H1 (cell line): ENCODE measurements around the gene LAMA3. TPM values are rescaled to one million over a fixed set of nuclear protein-coding genes. Genes with fewer than 3 reads are reported as not detected.

Source experiments
- CTCF ChIA-PET: fragments of 300-600 bp; sonication (Branson Sonifier 250); formaldehyde crosslinking; loops from one replicate; lab custom pipeline; 2021; ENCODE audit not compliant: partially characterized antibody; lab: Charles Lee
- POLR2A ChIA-PET: fragments of 300-600 bp; sonication (Branson Sonifier 250); formaldehyde crosslinking; loops from one replicate; lab custom pipeline; 2021; ENCODE audit warnings: inconsistent platforms; ENCODE audit not compliant: partially characterized antibody; lab: Charles Lee
- DNase-seq, 2 experiments: peaks; one replicate each; pipeline versions ENCODE4 v3.0.0 to v3.0.0-alpha.2; 2010 to 2022; ENCODE audit warnings: low spot score in 2 of 2, low read depth in 1 of 2, mixed read lengths in 1 of 2
- FAIRE-seq: peaks from 2 replicates; lab custom pipeline; 2011; peaks lifted over from hg19 to GRCh38; lab: Jason Lieb, UNC
- H2AFZ ChIP-seq: 2 replicates; pipeline ENCODE4 v1.8.1; 2012; ENCODE audit warnings: low read length, inconsistent platforms
- H2AK5ac ChIP-seq: 2 replicates; pipeline ENCODE4 v1.6.1; 2013; ENCODE audit warnings: low read depth, low read length
- H2BK120ac ChIP-seq: replicated peaks from 2 replicates; pipeline ENCODE3; 2013; ENCODE audit warnings: low read depth, low read length, inconsistent platforms
- H2BK12ac ChIP-seq: 2 replicates; pipeline ENCODE4 v1.6.1; 2013; ENCODE audit warnings: low read depth, low read length
- H2BK15ac ChIP-seq: 2 replicates; pipeline ENCODE4 v1.6.1; 2013; ENCODE audit warnings: low read length
- H2BK20ac ChIP-seq: 2 replicates; pipeline ENCODE4 v1.6.1; 2013; ENCODE audit warnings: low read length
- H2BK5ac ChIP-seq: 2 replicates; pipeline ENCODE4 v1.6.1; 2013; ENCODE audit warnings: low read depth, low read length
- H3K14ac ChIP-seq: 2 replicates; pipeline ENCODE4 v1.6.1; 2013; ENCODE audit warnings: inconsistent platforms; ENCODE audit not compliant: insufficient read length
- H3K18ac ChIP-seq: 2 replicates; pipeline ENCODE4 v1.6.1; 2013; ENCODE audit warnings: low read length; ENCODE audit errors: extremely low read depth
- H3K23ac ChIP-seq: 2 replicates; pipeline ENCODE4 v1.6.1; 2013; ENCODE audit warnings: inconsistent platforms; ENCODE audit not compliant: insufficient read length
- H3K23me2 ChIP-seq: 2 replicates; pipeline ENCODE4 v1.6.1; 2013; ENCODE audit warnings: low read depth, low read length
- H3K27ac ChIP-seq: 2 replicates; pipeline ENCODE4 v1.6.1; 2011; ENCODE audit warnings: low read depth, low read length, inconsistent platforms
- H3K27me3 ChIP-seq, 4 experiments: replicated peaks in 1 of 4; 1 replicate in 1 of 4; 2 replicates in 3 of 4; pipeline versions ENCODE4 v1.6.1 to v1.8.1; 2011 to 2013; ENCODE audit warnings: low read length in 3 of 4, mild to moderate bottlenecking in 3 of 4, inconsistent platforms in 2 of 4, mixed read lengths in 2 of 4, moderate library complexity in 1 of 4; ENCODE audit not compliant: control insufficient read depth in 3 of 4, insufficient read depth in 3 of 4; ENCODE audit errors: extremely low read depth in 1 of 4
- H3K36me3 ChIP-seq, 4 experiments: 2 replicates each; pipeline versions ENCODE4 v1.6.1 to v1.8.1; 2011 to 2013; ENCODE audit warnings: mild to moderate bottlenecking in 4 of 4, low read length in 3 of 4, moderate library complexity in 2 of 4, control low read depth in 1 of 4, inconsistent platforms in 1 of 4; ENCODE audit not compliant: insufficient read depth in 4 of 4, control insufficient read depth in 2 of 4
- H3K4ac ChIP-seq: replicated peaks from 2 replicates; pipeline ENCODE3; 2013; ENCODE audit warnings: low read length, low read depth, mixed read lengths, inconsistent platforms; ENCODE audit not compliant: insufficient read length
- H3K4me1 ChIP-seq, 4 experiments: replicated peaks in 1 of 4; 1 replicate in 1 of 4; 2 replicates in 3 of 4; pipeline versions ENCODE4 v1.6.1 to v1.8.1; 2011 to 2013; ENCODE audit warnings: low read length in 3 of 4, inconsistent platforms in 2 of 4, mixed read lengths in 1 of 4; ENCODE audit not compliant: insufficient read depth in 4 of 4, control insufficient read depth in 3 of 4
- H3K4me2 ChIP-seq, 2 experiments: 2 replicates each; pipeline versions ENCODE4 v1.6.1 to v1.8.1; 2011 to 2013; ENCODE audit warnings: low read depth in 2 of 2, low read length in 2 of 2, control low read depth in 1 of 2, inconsistent platforms in 1 of 2, mild to moderate bottlenecking in 1 of 2; ENCODE audit not compliant: insufficient read depth in 1 of 2
- H3K4me3 ChIP-seq, 4 experiments: fragments of 200-600, 300-600 bp in 1 of 4; sonication (generic), shearing (Covaris generic), sonication (Bioruptor Twin) in 1 of 4; 2 replicates each; pipeline versions ENCODE4 v1.5.1 to v1.8.1; 2011 to 2016; ENCODE audit warnings: low read length in 4 of 4, low read depth in 3 of 4, control low read depth in 2 of 4, inconsistent platforms in 2 of 4, mild to moderate bottlenecking in 2 of 4, mixed read lengths in 1 of 4, moderate library complexity in 1 of 4; ENCODE audit not compliant: insufficient read depth in 2 of 4; ENCODE audit errors: extremely low read depth in 1 of 4
- H3K56ac ChIP-seq: replicated peaks from 2 replicates; pipeline ENCODE3; 2013; ENCODE audit warnings: low read depth, mild to moderate bottlenecking, mixed read lengths, low read length, inconsistent platforms; ENCODE audit not compliant: insufficient read length
- H3K79me1 ChIP-seq: 2 replicates; pipeline ENCODE4 v1.6.1; 2013; ENCODE audit warnings: low read depth, low read length, control low read depth
- H3K79me2 ChIP-seq, 2 experiments: 2 replicates each; pipeline versions ENCODE4 v1.6.1 to v1.8.1; 2012 to 2013; ENCODE audit warnings: low read length in 2 of 2, mild to moderate bottlenecking in 2 of 2, inconsistent platforms in 1 of 2; ENCODE audit not compliant: insufficient read depth in 2 of 2, control insufficient read depth in 1 of 2
- H3K9ac ChIP-seq, 4 experiments: replicated peaks in 1 of 4; 1 replicate in 1 of 4; 2 replicates in 3 of 4; pipeline versions ENCODE4 v1.6.1 to v1.8.1; 2011 to 2013; ENCODE audit warnings: low read depth in 3 of 4, low read length in 3 of 4, control low read depth in 2 of 4, mild to moderate bottlenecking in 2 of 4, moderate library complexity in 2 of 4, inconsistent platforms in 1 of 4; ENCODE audit errors: extremely low read depth in 1 of 4
- H3K9me3 ChIP-seq, 2 experiments: 2 replicates each; pipeline versions ENCODE4 v1.6.1 to v1.8.1; 2012 to 2013; ENCODE audit warnings: mild to moderate bottlenecking in 2 of 2, moderate library complexity in 2 of 2, control low read depth in 1 of 2, inconsistent platforms in 1 of 2, low read depth in 1 of 2, low read length in 1 of 2, mixed read lengths in 1 of 2; ENCODE audit not compliant: insufficient read depth in 2 of 2
- H4K20me1 ChIP-seq, 2 experiments: replicated peaks in 1 of 2; 2 replicates each; pipeline versions ENCODE3 to v1.8.1; 2011 to 2013; ENCODE audit warnings: inconsistent platforms in 2 of 2, low read length in 2 of 2, mild to moderate bottlenecking in 1 of 2; ENCODE audit not compliant: insufficient read depth in 2 of 2, control insufficient read depth in 1 of 2
- H4K5ac ChIP-seq: 2 replicates; pipeline ENCODE4 v1.6.1; 2013; ENCODE audit warnings: low read length, low read depth, mixed read lengths, inconsistent platforms; ENCODE audit not compliant: insufficient read length
- H4K8ac ChIP-seq: 2 replicates; pipeline ENCODE4 v1.8.0; 2013; ENCODE audit warnings: mild to moderate bottlenecking, moderate library complexity, low read length, inconsistent platforms; ENCODE audit not compliant: insufficient read depth; ENCODE audit errors: extremely low read depth
- H4K91ac ChIP-seq: replicated peaks from 2 replicates; pipeline ENCODE3; 2013; ENCODE audit warnings: low read length, mixed read lengths, inconsistent platforms; ENCODE audit not compliant: insufficient read length
- BCL11A ChIP-seq, 2 experiments: IDR thresholded peaks; one replicate each; pipeline ENCODE4 v1.6.1; 2011; ENCODE audit warnings: low read depth in 2 of 2, low read length in 2 of 2, mild to moderate bottlenecking in 2 of 2
- CHD1 ChIP-seq: IDR thresholded peaks from 2 replicates; pipeline ENCODE4 v1.6.1; 2012; ENCODE audit warnings: low read depth, low read length, improper control_type of control experiment
- GTF2F1 ChIP-seq: IDR thresholded peaks from 2 replicates; pipeline ENCODE4 v1.6.1; 2012; ENCODE audit warnings: low read depth, low read length, improper control_type of control experiment, borderline replicate concordance
- HDAC6 ChIP-seq: IDR thresholded peaks from one replicate; pipeline ENCODE4 v1.7.1; 2012; ENCODE audit warnings: low read depth, mild to moderate bottlenecking, inconsistent platforms, low read length, moderate library complexity
- PHF8 ChIP-seq: fragments of 200-600 bp; sonication (generic); conservative IDR thresholded peaks from 2 replicates; pipeline ENCODE4 v1.7.1; 2012; ENCODE audit warnings: low read depth, mild to moderate bottlenecking, inconsistent platforms, low read length, moderate library complexity
- RBBP5 ChIP-seq: IDR thresholded peaks from 2 replicates; pipeline ENCODE4 v1.7.1; 2012; ENCODE audit warnings: low read depth, mild to moderate bottlenecking, inconsistent platforms, low read length, moderate library complexity, borderline replicate concordance
- TBP ChIP-seq: IDR thresholded peaks from 2 replicates; pipeline ENCODE4 v1.6.1; 2011; ENCODE audit warnings: low read depth, low read length, improper control_type of control experiment
- WGBS, 2 experiments: shearing (Covaris generic) in 1 of 2; methylation state at CpG; one replicate each; pipeline versions ENCODE4 v1.1.6 to v1.1.7; 2013 to 2015; ENCODE audit warnings: low lambda C conversion rate in 2 of 2, mixed read lengths in 2 of 2, inconsistent platforms in 1 of 2, low coverage in 1 of 2, missing lambda C conversion rate in 1 of 2; ENCODE audit not compliant: insufficient replicate concordance in 2 of 2, insufficient coverage in 1 of 2, insufficient read length in 1 of 2; ENCODE audit errors: extremely low coverage in 1 of 2, missing lambda C conversion rate in 1 of 2; 5-methylcytosine and 5-hydroxymethylcytosine counted together
- polyA plus RNA-seq, 7 experiments: library from polyadenylated mRNA; depleted of rRNA in 3 of 7; stranded (reverse) in 5 of 7; unstranded in 2 of 7; fragments of >200 nt in 5 of 7; fragments of 200-250 nt in 2 of 7; gene quantifications; 1 replicate in 5 of 7; 2 replicates in 1 of 7; 4 replicates in 1 of 7; pipeline versions ENCODE4 v1.2.1 to v1.2.3, GENCODE V29; 2011 to 2013; ENCODE audit warnings: missing spikeins in 2 of 7, mixed read lengths in 2 of 7
- total RNA-seq: library from RNA; stranded (reverse); fragmentation: NEBNext Ultra II Directional; extraction: Animal tissue kit (Norgen Biotek cat#: 25700); gene quantifications from 2 replicates; pipeline ENCODE4 v1.2.1, GENCODE V29; 2021

LAMA3 gene
- total and polyA plus RNA-seq, 2 of the 8 experiments (the other 6 are each of a cell fraction or from before 2014, with no cell fraction given) = 0.76 to 5.0 TPM

GRCh38 chr18:23799540-23799939, 110.3 kb downstream of the LAMA3 start:
- Histone ChIP-seq H3K36me3 (no peaks in the 10 kb centered on the region), H3K56ac (no peak overlapping the region), H3K27me3 (no peaks in the 10 kb centered on the region), H2BK5ac (no peak overlapping the region), H2BK20ac (no peak overlapping the region), H4K5ac (no peak overlapping the region), H3K4me2 (no peak overlapping the region), H2AK5ac (no peak overlapping the region), H3K18ac (no peak overlapping the region), H3K79me1 (no peaks in the 10 kb centered on the region), H3K79me2 (no peaks in the 10 kb centered on the region), H3K4ac (no peak overlapping the region), H3K14ac (no peak overlapping the region), H3K9ac (no peak overlapping the region), H3K27ac (no peak overlapping the region), H2BK12ac (no peak overlapping the region), H2BK120ac (no peak overlapping the region), H3K4me3 (no peak overlapping the region), H4K20me1 (no peaks in the 10 kb centered on the region), H3K23me2 (no peaks in the 10 kb centered on the region), H2AFZ (no peak overlapping the region), H4K91ac (no peak overlapping the region), H3K9me3 (no peaks in the 10 kb centered on the region), H4K8ac (no peak overlapping the region), H3K23ac (no peak overlapping the region), H3K4me1 (no peaks in the 10 kb centered on the region), H2BK15ac (no peak overlapping the region)
- 95% methylated on average over 7 of the region's 7 CpGs; no CpG with 5 or more reads in 1 of the 2 experiments for WGBS, 2 experiments
- ChIA-PET POLR2A (no interaction called here), CTCF (interaction anchor here (0.6 to 2.0 kb wide), 4 partner anchors 12 to 159 kb away, joined by 3 to 7 read pairs (median 4); no protein-coding TSS in a partner anchor)
- DNase-seq = no peak
- FAIRE-seq = no peak
- TF ChIP-seq BCL11A (IDR thresholded peaks at IDR 0.05; ENCODE audit: low read depth in 2 of 2, low read length in 2 of 2) = no peak
- TF ChIP-seq TBP = no peak
- no peak for TF ChIP-seq GTF2F1
- no peak for TF ChIP-seq CHD1
- no peak for TF ChIP-seq HDAC6
- TF ChIP-seq RBBP5 = no peak
- TF ChIP-seq PHF8 = no peak
